Measurements from ENCODE around the gene BLMH.
A peak's percentile ranks its signal among the peaks of the same experiment; 100 is the strongest.

Gene BLMH

DNA sequence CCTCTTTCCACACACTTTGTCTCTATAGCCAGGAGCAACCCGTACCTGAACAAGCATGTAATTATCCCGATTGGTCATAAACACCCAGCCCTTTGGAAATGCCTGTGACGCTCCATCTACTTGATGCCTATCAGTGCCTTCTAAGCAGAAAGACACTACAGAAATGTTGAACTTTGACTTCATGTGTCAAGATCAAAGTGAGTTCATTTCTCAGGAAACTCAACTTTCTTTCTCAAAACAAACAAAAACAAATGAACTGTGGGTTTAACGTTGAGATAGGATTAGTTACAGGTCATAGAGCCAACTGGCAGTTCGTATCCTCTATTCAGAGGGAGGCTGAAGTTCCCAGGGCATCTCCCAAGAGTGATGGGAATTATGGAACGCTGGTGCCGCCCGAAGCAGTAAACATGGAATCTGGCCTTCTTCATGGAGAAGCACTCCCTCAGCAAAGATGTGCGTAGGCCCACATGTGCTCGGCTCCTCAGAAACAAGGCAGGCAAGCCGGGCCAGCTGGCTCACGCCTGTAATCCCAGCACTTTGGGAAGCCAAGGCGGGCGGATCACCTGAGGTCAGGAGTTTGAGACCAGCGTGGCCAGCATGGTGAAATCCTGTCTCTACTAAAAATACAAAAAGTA is 65.7 kb downstream of the BLMH start:
- POLR2A ChIA-PET (ENCODE audit: low non-redundant PET) = no interaction called here
- CTCF ChIA-PET = no interaction called here

GRCh38 chr17:30225112-30225511 is 66.6 kb downstream of the BLMH start:
- ChIA-PET CTCF (interaction anchor here (0.6 kb wide), 1 partner anchor 100 kb away, joined by 3 read pairs; no protein-coding TSS in a partner anchor), POLR2A (ENCODE audit: low non-redundant PET) (no interaction called here)
- no peak for TF ChIP-seq CTCF (conservative IDR thresholded peaks at IDR 0.05; ENCODE audit: low read depth)
- no peak overlapping the region for H3K27ac ChIP-seq
- DNase-seq (ENCODE audit: low spot score) = peak; percentile 38

More for the DNA sequence above, 65.7 kb downstream of the BLMH start:
- no peak for TF ChIP-seq CTCF (conservative IDR thresholded peaks at IDR 0.05; ENCODE audit: low read depth)
- H3K27ac ChIP-seq = no peak overlapping the region
- no peak for DNase-seq (ENCODE audit: low spot score)

DNA sequence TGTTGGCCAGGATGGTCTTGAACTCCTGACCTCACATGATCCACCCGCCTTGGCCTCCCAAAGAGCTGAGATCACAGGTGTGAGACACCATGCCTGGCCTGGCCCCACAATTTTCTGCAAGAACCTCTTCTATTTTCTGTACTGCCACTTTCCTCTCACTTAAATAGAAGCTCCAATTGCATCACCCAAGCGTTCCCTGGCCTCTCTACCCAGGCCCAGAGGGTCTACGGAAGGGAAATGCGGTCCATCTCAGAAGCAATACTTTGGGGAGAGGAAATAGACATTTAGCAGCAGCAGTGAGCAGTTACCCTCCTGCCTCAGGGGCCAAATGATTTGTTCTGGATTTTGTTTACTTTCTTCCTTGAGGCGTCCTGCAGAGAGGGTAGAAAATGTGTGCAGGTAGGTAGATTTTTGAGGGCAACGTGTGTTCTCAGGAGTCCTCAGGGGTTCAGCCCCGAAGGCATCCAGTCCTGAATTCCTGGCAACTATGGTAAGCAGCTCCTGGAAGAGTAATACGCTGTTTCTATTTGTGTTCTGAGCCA is 67.3 kb downstream of the BLMH start:
- POLR2A ChIA-PET (ENCODE audit: low non-redundant PET) = no interaction called here
- DNase-seq (ENCODE audit: low spot score) = no peak
- no peak overlapping the region for H3K27ac ChIP-seq
- CTCF ChIA-PET = no interaction called here
- TF ChIP-seq CTCF (conservative IDR thresholded peaks at IDR 0.05; ENCODE audit: low read depth) = no peak

DNA sequence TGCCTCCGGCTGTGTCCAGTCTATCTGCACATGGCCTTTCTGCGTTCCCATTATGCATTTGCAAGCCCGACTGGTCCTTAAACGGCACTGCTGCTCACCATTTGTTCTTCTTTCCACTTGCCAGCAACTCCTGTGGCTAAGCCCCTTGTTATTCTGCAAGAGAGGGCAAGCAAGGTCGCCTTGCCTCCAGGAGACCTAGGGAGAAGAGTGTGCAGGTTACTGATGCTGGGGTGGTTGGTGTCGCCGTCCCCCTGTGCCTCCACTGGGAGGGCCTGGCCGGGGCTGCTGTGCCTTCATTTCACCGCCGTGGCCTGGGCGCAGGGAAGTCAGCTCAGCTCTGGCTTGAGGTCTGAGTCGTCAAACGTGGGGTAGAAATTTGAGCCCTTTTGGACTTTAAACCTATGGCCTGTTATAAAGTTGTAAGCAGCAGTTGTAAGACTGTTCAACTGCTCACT is 69.0 kb downstream of the BLMH start:
- ChIA-PET CTCF (interaction anchor here (0.6 to 0.7 kb wide), 2 partner anchors 21 to 154 kb away, joined by 3 read pairs; no protein-coding TSS in a partner anchor), POLR2A (ENCODE audit: low non-redundant PET) (no interaction called here)
- DNase-seq (ENCODE audit: low spot score) = no peak
- H3K27ac ChIP-seq = no peak overlapping the region
- no peak for TF ChIP-seq CTCF (conservative IDR thresholded peaks at IDR 0.05; ENCODE audit: low read depth)

DNA sequence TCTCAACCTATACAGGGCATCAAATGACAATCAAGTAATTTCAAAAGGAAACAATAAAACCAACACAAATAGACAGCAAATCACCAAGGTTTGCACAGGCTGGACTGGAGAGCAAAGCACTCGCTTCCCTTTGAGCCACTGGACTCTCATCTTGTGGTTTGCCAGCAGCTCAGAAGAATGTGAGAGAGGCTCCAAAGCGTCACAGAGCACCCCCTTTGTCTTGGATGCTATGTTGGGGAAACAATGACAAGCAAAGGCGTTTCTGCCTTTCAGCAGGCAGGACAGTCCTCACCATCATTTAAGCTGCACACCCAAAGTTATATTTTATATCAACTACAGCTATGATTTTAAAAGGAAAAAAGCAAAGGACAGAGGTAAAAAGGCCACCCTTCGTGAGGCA is 69.5 kb downstream of the BLMH start:
- no peak for TF ChIP-seq CTCF (conservative IDR thresholded peaks at IDR 0.05; ENCODE audit: low read depth)
- H3K27ac ChIP-seq = no peak overlapping the region
- POLR2A ChIA-PET (ENCODE audit: low non-redundant PET) = no interaction called here
- CTCF ChIA-PET = no interaction called here
- no peak for DNase-seq (ENCODE audit: low spot score)

DNA sequence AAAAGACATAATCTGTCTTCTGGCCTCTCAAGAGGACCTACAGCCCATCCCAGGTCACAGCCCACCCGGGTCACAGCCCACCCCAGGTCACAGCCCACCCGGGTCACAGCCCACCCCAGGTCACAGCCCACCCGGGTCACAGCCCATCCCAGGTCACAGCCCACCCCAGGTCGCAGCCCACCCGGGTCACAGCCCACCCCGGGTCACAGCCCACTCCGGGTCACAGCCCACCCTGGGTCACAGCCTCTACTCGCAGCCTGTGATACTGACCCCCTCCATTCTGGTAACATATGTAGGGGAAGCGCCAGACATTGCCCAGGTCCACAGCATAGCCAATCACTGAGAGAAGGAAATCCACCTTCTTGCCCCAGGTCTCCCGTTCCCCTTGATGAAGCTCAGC is 70.4 kb downstream of the BLMH start:
- ChIA-PET CTCF (no interaction called here), POLR2A (ENCODE audit: low non-redundant PET) (no interaction called here)
- no peak for TF ChIP-seq CTCF (conservative IDR thresholded peaks at IDR 0.05; ENCODE audit: low read depth)
- no peak for DNase-seq (ENCODE audit: low spot score)
- no peak overlapping the region for H3K27ac ChIP-seq
